HG03280 (cell line): Measurements from ENCODE around the gene FGFR4.

Source experiments
- ATAC-seq: cut with Tn5 transposase; IDR thresholded peaks from one replicate; pipeline ENCODE4 v1.9.1; 2021; ENCODE audit warnings: mild to moderate bottlenecking, moderate library complexity; ENCODE audit not compliant: unreplicated experiment

Gene FGFR4

GRCh38 chr5:177099422-177100093 is 12.8 kb downstream of the FGFR4 start:
- ATAC-seq: no peak

GRCh38 chr5:177100714-177101121 is 14.0 kb downstream of the FGFR4 start:
- ATAC-seq: no peak

- ATAC-seq: no peak
These were observed 17.0 kb downstream of the FGFR4 start for GRCh38 chr5:177103523-177104253.

- ATAC-seq: no peak
These were observed 19.2 kb downstream of the FGFR4 start for GRCh38 chr5:177105691-177106476.

DNA sequence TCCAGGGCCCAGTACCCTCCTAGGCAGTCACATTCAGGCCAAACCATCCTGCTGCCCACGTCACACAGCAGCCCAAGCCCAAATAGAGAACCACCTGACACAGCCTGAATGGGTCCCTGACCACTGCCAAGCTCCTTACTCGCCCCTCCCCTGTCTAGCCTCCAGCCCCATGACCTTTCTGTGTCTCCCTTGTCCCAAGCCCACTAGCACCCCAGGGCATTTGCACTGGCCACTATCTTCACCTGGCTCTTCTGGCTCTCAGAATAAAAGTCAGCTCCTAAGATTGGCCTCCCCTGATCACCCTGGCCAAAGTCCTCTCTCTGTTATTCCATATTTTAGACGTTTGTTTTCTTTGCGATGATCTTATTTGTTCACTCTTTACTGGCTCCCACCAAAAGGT is 20.4 kb downstream of the FGFR4 start:
- no peak for ATAC-seq

DNA sequence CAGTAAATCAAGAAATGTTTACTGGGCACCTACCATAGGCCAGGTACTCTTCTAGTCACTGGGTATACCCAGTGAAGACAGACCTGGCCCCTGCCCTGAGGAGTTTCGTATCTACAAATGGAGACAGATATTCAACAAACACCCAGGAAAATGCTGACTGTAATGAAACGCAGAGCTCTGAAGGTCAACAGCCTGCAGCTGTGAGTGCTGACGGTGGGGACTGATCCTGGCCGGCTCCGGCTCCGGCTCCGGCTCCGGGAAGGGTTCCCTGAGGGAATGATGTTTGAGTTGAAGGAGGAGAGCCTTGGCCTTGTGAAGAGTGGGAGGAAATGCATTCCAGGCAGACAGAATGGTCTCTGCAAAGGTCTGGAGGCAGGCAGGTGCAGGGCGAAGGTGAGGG is 23.1 kb downstream of the FGFR4 start:
- ATAC-seq: no peak

DNA sequence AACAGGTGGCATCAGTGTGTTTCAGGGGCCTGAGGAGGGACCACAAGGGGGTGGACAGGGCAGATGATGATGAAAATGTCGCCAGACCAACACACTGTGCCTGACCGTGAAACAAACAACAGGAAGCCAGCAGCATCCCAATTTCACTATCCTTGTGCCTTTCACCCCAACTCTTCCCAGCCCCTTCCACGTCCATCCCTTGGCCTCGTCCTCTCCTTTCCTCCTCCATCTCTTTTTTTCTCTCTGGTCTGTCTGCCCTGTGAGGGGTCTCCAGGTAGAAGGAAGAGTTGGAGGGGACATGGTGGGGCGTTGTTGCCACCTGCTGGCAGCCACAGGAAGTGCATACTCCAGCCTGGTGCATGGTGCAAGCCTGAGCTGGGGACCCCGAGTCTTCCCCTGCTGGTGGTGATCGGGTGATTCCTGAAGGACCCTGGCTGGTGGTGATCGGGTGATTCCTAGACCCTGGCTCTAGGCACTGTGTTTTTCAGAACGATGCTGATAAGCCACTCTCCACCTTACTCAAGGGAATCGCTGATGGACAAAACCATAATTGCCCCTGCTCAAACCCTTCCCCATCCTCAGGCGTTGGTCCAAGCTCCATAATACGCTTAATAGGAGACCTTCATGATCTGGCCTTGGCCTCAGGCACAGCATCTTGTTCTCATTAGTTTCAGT is 25.1 kb downstream of the FGFR4 start:
- no peak for ATAC-seq

- ATAC-seq: no peak
These were observed 26.0 kb downstream of the FGFR4 start for GRCh38 chr5:177112589-177113220.

DNA sequence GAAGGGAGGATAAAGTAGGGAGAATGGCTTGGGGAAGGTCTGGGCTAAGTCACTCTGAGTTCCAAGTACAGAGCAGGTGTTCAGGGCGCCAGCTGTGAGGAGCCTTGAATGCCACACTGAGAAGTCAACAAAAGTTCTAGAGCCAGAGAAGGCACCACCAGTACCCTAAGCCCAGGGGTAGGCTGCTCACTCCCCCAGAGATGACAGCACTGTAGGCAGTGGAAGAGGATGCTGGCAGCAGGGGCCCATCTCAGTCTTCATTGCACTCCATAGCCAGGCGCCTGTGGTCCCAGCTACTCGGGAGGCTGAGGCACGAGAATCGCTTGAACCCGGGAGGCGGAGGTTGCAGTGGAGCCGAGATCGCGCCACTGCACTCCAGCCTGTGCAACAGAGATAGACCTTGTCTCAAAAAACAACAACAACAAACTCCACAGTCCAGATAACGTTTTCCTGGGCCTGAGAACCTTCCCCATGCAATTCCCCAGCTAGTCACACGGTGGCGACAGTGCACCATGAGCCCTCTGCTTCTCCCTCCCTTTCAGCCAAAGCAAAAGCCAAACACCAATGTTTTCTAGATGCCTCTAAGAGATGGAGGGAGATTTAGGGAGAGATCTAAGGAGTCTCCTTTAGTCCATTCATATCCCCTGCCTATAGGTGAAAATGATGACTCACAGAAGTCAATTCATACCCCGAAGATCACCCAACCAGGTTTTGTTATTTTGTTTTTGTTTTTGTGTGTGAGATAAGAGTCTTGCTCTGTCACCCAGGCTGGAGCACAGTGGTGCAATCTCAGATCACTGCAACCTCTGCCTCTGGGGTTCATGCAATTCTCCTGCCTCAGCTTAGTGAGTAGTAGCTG is 27.1 kb downstream of the FGFR4 start:
- peak; percentile 65 for ATAC-seq

- ATAC-seq: no peak
These were observed 30.1 kb downstream of the FGFR4 start for GRCh38 chr5:177116631-177117373.

DNA sequence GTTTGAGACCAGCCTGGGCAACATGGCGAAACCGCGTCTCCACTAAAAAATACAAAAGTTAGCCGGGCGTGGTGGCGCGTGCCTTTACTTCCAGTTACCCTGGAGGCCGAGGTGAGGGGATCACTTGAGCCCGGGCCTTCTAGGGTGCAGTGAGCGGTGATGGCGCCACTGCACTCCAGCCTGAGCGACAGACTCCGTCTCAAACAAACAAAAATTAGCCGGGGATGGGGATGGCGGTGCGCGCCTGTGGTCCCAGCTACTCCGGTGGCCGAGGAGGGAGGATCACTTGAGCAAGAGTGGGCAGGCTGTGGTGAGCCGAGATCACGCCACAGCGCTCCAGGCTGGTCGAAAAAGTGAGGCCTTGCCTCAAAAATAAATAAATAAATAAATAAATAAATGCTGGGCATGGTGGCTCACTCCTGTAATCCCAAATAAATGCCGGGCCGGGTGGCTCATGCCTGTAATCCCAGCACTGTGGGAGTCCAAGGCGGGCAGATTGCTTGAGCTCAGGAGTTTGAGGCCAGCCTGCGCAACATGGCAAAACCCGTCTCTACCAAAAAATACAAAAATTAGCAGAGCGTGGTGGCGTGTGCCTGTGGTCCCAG is 30.8 kb downstream of the FGFR4 start:
- ATAC-seq: no peak

DNA sequence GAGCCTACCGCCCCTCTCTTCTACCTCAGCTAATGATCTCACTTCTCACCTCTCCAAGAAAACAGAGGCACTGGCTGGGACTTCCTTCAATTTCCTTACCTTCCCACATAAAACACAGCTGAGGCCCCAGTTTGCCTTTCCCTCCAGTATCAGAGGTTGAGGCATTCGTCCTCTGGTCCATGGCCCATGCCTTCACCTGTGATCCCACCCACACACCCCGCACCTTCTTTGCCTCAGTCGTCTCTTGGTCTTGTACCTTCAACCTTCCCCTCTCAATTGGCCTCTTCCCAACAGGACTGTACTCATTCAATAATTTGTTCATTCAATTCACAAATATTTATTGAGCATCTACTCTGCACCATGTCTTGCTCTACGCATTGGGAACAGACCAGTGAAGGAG is 35.9 kb downstream of the FGFR4 start:
- ATAC-seq: no peak

- ATAC-seq: no peak
These were observed 37.2 kb downstream of the FGFR4 start for GRCh38 chr5:177123789-177124485.

DNA sequence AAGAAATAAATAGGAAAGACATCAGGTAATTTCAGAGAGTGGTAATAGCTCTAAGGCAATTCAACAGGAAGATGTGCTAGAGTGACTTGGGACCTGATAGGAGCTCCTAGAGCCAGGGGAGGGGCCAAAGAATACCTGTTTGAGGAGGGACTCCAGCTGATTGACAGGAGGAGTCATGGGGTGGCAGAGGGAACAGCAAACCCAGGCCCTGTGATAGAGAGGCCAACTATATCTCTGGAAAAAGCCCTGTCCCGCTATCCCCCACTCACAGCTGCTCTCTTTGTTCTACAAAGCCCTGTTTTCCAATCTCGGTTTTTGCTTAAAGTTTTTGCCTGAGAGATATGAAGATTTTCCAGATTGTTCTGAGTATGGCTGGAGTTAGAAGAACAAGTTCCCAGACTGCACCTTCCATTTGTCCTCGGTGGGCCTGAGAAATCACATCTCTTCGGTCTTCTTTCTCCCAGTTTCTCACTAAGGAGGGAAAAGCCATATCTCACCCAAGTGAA is 37.8 kb downstream of the FGFR4 start:
- ATAC-seq: no peak

DNA sequence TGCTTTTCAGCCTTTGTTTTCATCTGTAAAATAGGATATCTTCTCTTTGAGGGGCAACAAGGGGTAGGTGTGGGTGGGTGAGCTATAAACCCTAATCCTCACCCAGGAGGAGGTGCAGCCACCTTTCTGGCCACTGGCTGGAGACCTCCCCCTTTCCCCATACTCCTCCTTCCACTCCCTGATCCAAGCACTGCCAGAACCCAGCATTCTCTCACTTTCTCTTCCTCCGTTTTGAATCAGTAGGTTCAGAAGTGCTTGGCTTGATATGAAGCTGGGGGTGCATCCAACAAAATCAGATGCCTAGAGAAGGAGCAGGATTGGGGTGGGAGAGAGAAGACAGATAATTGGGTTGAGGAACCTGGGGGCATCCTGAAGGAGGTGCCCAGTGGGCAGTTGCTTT is 40.1 kb downstream of the FGFR4 start:
- no peak for ATAC-seq

DNA sequence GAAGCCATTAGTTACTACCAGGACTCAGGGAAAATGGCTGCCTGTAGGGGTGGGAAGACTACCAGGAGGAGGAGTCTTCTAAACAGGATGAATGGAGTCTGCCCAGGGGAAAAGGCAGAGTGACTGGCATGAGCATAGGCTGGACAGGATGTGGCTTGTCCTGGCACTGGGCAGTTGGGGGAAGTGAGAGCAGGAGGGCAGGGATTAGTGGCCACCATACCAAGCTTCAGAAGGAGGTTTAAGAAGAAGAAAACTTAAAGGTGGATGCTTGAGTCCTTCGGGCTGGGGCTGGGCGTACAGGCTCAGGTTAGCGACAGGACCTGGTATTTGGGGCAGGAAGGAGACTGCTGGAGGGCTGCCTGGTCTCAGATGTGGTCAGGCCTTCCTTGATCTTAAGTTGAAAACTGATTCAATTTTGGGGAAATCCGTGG is 41.9 kb downstream of the FGFR4 start:
- no peak for ATAC-seq

DNA sequence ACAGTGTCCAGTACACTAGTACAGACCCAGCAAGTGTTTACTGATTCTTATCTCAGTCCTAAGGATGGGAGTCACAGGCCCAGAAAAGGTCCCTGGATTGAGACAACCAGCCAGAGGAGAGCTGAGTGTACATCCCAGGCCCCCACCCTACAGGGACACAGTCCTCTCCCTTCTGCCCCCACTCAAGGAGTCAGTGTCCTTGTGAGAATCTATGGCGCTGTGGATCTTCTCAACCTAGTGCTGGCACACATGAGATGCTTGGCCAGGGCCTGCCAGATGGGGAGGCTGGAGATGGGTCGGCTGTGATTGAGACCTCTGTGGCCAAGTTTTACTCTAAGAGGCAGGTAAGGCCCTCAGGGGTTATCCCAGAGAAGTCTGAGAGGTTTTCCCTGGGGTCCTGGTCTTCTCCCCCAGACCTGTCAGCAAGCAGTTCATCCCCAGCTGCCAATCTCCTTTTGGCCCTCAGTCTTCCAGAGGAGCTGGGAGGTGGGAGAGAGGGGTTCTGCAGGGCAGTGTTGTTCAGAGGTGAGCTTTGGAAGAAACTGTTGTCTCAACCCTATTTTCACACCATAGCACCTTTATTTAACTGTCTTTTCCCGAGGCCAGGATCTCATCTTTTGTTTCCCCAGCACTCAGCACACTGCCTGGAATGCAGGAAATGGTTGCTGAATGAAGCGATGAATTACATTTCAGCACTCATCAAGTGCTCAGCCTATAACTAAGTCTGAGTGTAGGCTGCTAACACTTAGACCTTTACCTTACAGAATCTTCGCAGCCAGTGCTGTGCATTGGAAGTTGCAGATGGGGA is 43.7 kb downstream of the FGFR4 start:
- no peak for ATAC-seq
